H1 (cell line): ENCODE measurements around the gene PALD1. TPM values are rescaled to one million over a fixed set of nuclear protein-coding genes. Genes with fewer than 3 reads are reported as not detected.

ENCODE experiments used
- KDM4A ChIP-seq: IDR thresholded peaks from one replicate; pipeline ENCODE4 v1.7.1; 2012; ENCODE audit warnings: low read depth, mild to moderate bottlenecking, moderate library complexity, low read length, inconsistent platforms; ENCODE audit not compliant: severe bottlenecking
- SUZ12 ChIP-seq: fragments of 200-600 bp; sonication (generic); IDR thresholded peaks from 2 replicates; pipeline ENCODE4 v1.6.1; 2012; ENCODE audit warnings: mild to moderate bottlenecking, inconsistent platforms, low read length, moderate library complexity, mixed read lengths
- polyA plus RNA-seq, 7 experiments: library from polyadenylated mRNA; depleted of rRNA in 3 of 7; stranded (reverse) in 5 of 7; unstranded in 2 of 7; fragments of >200 nt in 5 of 7; fragments of 200-250 nt in 2 of 7; gene quantifications; 1 replicate in 5 of 7; 2 replicates in 1 of 7; 4 replicates in 1 of 7; pipeline versions ENCODE4 v1.2.1 to v1.2.3, GENCODE V29; 2011 to 2013; ENCODE audit warnings: missing spikeins in 2 of 7, mixed read lengths in 2 of 7
- total RNA-seq: library from RNA; stranded (reverse); fragmentation: NEBNext Ultra II Directional; extraction: Animal tissue kit (Norgen Biotek cat#: 25700); gene quantifications from 2 replicates; pipeline ENCODE4 v1.2.1, GENCODE V29; 2021

Gene PALD1
- total and polyA plus RNA-seq, 2 of the 8 experiments (the other 6 are each of a cell fraction or from before 2014, with no cell fraction given) = 13.3 to 32.8 TPM

GRCh38 chr10:70474780-70475179, 3.8 kb upstream of the PALD1 start (continued):
- TF ChIP-seq KDM4A (no peak), SUZ12 (no peak)
